Left lung (tissue), 10 donors: Measurements from ENCODE around the gene CARMIL1. TPM values are rescaled to one million over a fixed set of nuclear protein-coding genes. Genes with fewer than 3 reads are reported as not detected.

Experiments used
- ATAC-seq: fragments of 200-7000 bp; cut with Tn5 transposase; one replicate; pipeline ENCODE4 v1.9.1; 2020; ENCODE audit warnings: moderate library complexity
- DNase-seq, 4 donors: peaks; one replicate each; pipeline ENCODE4 v3.0.0-alpha.2; 2013 to 2020
- H3K27ac ChIP-seq, 2 donors: fragments of 200-600 bp; sonication (generic) in 1 of 2; one replicate each; pipeline versions ENCODE4 v1.5.0 to v1.8.0; 2020 to 2021
- H3K27me3 ChIP-seq, 2 donors: fragments of 200-600 bp; sonication (generic) in 1 of 2; one replicate each; pipeline versions ENCODE4 v1.5.0 to v1.8.0; 2020 to 2021
- H3K36me3 ChIP-seq, 2 donors: fragments of 200-600 bp; sonication (generic) in 1 of 2; one replicate each; pipeline versions ENCODE4 v1.5.0 to v1.8.0; 2020 to 2021
- H3K4me1 ChIP-seq, 2 donors: fragments of 200-600 bp; one replicate each; pipeline ENCODE4 v1.8.0; 2021
- H3K4me3 ChIP-seq, 2 donors: fragments of 200-600 bp; sonication (generic) in 1 of 2; one replicate each; pipeline versions ENCODE4 v1.5.0 to v1.8.0; 2020 to 2021; ENCODE audit warnings: mild to moderate bottlenecking in 1 of 2
- H3K9me3 ChIP-seq, 2 donors: fragments of 200-600 bp; sonication (generic) in 1 of 2; one replicate each; pipeline versions ENCODE4 v1.5.0 to v1.8.0; 2020 to 2021
- intact Hi-C, 2 donors: fragments of 100-400 bp; cut with DNase I; formaldehyde crosslinking; loops; one replicate each; pipeline versions ENCODE4 v1.11.2 to v1.14.2; 2022
- polyA plus RNA-seq, 6 donors: library from polyadenylated mRNA; unstranded; fragments of 120-200 nt; gene quantifications; one replicate each; pipeline ENCODE4 v1.2.1, GENCODE V29; 2013; ENCODE audit not compliant: insufficient read length in 6 of 6
- total RNA-seq, 2 donors: library from RNA; stranded (reverse); fragmentation: NEBNext Ultra II Directional; extraction: Animal tissue kit (Norgen Biotek cat#: 25700); gene quantifications; one replicate each; pipeline ENCODE4 v1.2.1, GENCODE V29; 2021
- TF ChIP-seq, protein P1 (sequence below), 2 donors: fragments of 200-600 bp; sonication (generic) in 1 of 2; IDR thresholded peaks; one replicate each; pipeline versions ENCODE4 v1.5.0 to v1.8.0; 2021; ENCODE audit warnings: antibody characterized with exemption in 2 of 2
- donor health status: DM: no; HTN: yes; CAD: no.
- donor health status: DM: no; HTN: no; CAD: no.

The CARMIL1 gene
- total and polyA plus RNA-seq, 8 donors = 16.4 to 32.8 (median 27.4) TPM

DNA sequence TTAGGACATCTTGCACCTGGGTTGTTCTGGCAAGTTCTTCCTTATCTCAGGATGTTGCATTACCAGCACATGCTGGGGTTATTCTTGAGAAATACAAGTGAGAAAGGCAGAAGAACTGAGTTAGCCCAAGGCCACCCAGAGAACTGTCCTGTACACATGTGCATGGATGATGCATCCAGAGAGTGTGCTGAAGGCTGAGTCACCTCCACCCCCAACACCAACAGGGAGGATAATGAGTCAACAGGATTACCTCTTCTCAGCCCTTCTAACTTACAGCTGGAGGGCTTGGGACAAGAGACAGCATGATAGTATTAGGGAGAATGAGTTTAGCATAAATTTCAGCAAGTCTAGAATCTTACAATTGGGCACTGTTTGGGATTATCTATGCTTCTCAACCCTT is 381.3 kb downstream of the CARMIL1 start:
- no peak for DNase-seq
- H3K27me3 ChIP-seq = peaks cover 0 to 15% of the 10 kb centered on the region in 2 donors
- no peaks in the 10 kb centered on the region for H3K4me1 ChIP-seq
- TF ChIP-seq, protein P1, sequence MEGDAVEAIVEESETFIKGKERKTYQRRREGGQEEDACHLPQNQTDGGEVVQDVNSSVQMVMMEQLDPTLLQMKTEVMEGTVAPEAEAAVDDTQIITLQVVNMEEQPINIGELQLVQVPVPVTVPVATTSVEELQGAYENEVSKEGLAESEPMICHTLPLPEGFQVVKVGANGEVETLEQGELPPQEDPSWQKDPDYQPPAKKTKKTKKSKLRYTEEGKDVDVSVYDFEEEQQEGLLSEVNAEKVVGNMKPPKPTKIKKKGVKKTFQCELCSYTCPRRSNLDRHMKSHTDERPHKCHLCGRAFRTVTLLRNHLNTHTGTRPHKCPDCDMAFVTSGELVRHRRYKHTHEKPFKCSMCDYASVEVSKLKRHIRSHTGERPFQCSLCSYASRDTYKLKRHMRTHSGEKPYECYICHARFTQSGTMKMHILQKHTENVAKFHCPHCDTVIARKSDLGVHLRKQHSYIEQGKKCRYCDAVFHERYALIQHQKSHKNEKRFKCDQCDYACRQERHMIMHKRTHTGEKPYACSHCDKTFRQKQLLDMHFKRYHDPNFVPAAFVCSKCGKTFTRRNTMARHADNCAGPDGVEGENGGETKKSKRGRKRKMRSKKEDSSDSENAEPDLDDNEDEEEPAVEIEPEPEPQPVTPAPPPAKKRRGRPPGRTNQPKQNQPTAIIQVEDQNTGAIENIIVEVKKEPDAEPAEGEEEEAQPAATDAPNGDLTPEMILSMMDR (IDR thresholded peaks at IDR 0.05) = no peak
- no peaks in the 10 kb centered on the region for H3K36me3 ChIP-seq
- H3K27ac ChIP-seq = no peak overlapping the region
- intact Hi-C loops = no loop called here
- no peaks in the 10 kb centered on the region for H3K9me3 ChIP-seq
- no peak overlapping the region for H3K4me3 ChIP-seq
- no peak for ATAC-seq

DNA sequence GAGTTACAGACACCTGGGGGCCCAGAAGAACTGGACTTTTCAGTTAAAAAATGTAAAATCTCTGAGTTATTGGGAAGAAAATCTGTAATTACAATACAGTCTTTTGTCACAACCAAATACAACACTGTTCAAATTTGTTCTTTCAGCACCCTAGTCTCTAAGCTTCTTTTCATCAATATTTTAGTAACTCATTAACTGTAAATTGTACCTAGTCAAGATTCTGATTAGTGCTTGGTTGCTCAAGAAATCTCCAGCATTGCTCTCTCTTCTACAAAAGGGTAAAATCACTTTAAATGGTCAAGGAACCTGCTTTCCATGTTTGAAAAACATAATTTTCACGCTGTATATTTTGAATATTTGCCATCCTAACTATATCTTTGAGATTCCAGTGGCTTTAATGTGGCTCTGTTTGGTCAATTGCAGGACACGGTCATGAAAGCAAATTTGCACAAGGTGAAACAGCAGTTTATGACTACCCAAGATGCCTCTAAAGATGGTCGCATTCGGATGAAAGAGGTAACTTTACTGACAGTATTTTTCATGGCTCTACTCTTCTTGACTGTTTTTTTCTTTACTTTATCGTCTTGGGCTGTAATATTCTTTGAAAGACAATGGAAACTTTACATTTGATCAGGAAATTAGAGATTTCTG is 382.1 kb downstream of the CARMIL1 start:
- TF ChIP-seq, protein P1 (IDR thresholded peaks at IDR 0.05) = no peak
- Histone ChIP-seq H3K27ac (no peak overlapping the region), H3K4me3 (no peak overlapping the region), H3K36me3 (no peaks in the 10 kb centered on the region), H3K27me3 (peaks cover 0 to 15% of the 10 kb centered on the region in 2 donors), H3K9me3 (no peaks in the 10 kb centered on the region), H3K4me1 (no peaks in the 10 kb centered on the region)
- no peak for ATAC-seq
- DNase-seq = no peak
- intact Hi-C loops = no loop called here

DNA sequence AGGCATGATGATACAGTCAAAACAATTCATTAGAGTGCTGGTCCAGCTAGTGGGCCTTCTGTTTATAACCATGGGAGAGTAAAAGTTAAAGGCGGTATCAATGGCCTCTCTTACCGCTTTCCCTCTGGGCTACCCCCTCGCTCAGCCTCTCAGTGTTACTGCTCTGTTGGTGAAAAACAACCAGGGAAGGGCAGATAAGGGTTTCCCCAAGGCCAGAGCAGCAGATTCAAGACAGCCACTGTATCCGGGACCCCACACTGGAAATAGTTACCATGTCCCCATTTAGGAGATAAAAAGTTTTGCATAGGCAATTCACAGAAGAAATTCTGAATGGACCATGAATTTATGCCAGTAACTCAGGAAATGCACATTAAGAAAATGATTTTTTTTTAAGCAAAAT is 386.3 kb downstream of the CARMIL1 start:
- no peaks in the 10 kb centered on the region for H3K4me1 ChIP-seq
- no peak overlapping the region for H3K27ac ChIP-seq
- H3K36me3 ChIP-seq = no peaks in the 10 kb centered on the region
- intact Hi-C loops = no loop called here
- no peak for ATAC-seq
- H3K9me3 ChIP-seq = no peaks in the 10 kb centered on the region
- H3K27me3 ChIP-seq = peaks cover 0 to 23% of the 10 kb centered on the region in 2 donors
- no peak overlapping the region for H3K4me3 ChIP-seq
- no peak for DNase-seq
- TF ChIP-seq, protein P1 (IDR thresholded peaks at IDR 0.05) = no peak

DNA sequence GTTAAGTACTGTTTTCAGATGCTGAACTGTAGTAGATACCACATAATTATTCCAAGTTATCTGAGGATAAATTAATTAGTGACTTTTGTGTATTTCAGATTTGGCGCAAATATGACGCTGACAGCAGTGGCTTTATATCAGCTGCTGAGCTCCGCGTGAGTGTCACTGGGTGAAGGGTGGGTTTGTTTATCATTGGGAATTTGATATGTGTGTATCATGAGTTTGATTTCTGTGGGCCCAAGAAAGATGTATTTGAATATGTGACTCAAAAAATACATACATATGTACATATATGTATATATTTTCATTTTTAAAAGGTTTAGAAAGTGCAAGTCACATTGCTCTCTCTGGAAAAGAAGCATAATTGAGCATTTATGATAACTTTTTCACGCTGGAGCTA is 390.2 kb downstream of the CARMIL1 start:
- Histone ChIP-seq H3K9me3 (no peaks in the 10 kb centered on the region), H3K36me3 (no peaks in the 10 kb centered on the region), H3K27me3 (peaks cover 0 to 15% of the 10 kb centered on the region in 2 donors), H3K4me1 (no peaks in the 10 kb centered on the region), H3K4me3 (no peak overlapping the region), H3K27ac (no peak overlapping the region)
- no peak for ATAC-seq
- intact Hi-C loops = no loop called here
- no peak for DNase-seq
- TF ChIP-seq, protein P1 (IDR thresholded peaks at IDR 0.05) = no peak
